GM18909 (cell line): ENCODE results near the gene FYB1.
"Not testable (repeated sequence)": the region's sequence is repeated elsewhere in the genome, so short reads cannot be mapped to it uniquely, and the experiment has no call there.

ENCODE experiments used
- ATAC-seq: cut with Tn5 transposase; IDR thresholded peaks from one replicate; pipeline ENCODE4 v1.9.1; 2021; ENCODE audit warnings: mild to moderate bottlenecking; ENCODE audit not compliant: unreplicated experiment, poor library complexity

Gene FYB1

DNA sequence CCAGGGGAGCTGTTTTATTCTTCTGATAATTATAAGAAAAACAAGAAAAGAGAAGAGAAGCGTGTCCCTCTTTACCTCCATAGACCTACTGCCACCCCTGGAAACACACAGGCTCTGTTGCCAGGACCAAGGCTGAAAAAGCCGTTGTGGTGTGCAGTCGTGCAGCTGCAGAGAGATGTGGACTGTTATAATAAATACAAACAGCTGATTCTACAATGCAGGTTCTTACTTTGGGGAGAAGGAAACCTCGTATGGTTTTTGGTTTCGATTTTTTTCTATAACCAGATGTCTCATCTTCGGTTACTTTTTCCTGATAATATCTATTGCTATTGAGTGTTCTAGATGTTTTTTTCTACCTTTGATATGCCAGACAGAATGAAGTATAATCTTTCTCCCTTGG, 28.1 kb downstream of the FYB1 start:
- peak; percentile 66 for ATAC-seq

DNA sequence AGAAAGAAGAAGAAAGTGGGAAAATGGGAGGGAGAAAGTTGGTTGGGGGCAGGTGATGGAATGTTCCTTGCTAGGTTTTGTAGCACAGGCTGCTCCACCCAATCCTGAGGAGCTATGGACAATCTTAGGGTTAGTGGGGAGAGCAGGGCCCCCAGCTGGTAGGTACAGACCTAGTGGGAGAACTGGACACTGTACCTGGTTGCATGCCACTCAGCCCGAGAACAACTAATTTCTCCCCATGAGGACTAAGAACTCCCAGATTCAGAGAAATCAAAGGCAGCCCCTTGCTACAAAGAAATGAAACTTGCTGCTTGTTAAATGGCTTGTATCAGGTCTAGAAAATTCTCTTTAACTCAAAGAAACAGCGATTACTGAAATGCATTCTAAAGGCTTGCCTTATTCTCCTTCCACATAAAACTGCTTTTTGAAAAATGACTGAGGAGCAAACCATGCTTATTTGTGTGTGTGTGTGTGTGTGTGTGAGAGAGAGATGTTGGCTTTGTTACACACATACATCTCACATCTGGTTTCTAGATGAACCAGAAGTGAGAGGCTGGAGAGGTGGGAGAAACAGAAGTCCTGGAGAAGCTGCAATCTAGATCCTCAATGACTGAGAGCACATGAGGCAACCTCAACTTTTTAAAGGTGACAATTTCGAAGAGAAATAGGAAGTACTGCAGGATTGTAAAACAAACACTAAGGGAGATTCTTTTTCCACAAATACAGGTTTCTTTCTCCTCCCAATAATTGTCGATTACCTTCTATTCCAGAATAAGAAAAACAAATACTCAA, 28.9 kb downstream of the FYB1 start:
- ATAC-seq = no peak

DNA sequence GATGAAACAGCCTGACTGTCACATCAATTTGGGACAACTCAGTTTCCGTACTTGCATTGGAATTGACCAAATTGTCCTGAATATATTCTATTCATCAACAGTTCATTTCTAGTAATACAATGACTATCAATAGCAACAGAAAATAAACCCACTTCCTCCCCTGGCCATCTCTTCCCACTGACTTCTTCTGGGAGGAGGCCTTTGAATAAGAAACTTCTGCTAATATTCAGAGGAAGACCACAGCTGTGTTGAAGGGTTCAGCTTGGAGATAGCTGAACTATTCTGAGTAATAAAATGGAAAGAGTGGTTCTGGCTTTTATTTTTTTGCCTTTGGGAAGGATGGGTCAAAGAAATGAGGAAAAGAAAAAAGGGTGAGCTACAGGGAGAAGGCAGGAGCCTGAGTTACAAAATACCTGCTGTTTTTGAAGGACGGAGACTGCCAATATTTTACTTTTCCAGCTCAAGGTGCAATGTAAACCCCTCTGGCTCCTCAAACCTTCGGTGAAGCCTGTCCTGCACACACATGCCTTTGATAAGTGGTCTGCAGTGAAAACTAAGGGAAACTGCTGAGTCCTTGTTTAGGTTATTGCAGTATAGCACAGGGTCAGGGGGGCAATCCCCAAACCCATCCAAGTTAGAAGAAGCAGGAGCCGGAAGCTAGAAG, 29.9 kb downstream of the FYB1 start:
- no peak for ATAC-seq

DNA sequence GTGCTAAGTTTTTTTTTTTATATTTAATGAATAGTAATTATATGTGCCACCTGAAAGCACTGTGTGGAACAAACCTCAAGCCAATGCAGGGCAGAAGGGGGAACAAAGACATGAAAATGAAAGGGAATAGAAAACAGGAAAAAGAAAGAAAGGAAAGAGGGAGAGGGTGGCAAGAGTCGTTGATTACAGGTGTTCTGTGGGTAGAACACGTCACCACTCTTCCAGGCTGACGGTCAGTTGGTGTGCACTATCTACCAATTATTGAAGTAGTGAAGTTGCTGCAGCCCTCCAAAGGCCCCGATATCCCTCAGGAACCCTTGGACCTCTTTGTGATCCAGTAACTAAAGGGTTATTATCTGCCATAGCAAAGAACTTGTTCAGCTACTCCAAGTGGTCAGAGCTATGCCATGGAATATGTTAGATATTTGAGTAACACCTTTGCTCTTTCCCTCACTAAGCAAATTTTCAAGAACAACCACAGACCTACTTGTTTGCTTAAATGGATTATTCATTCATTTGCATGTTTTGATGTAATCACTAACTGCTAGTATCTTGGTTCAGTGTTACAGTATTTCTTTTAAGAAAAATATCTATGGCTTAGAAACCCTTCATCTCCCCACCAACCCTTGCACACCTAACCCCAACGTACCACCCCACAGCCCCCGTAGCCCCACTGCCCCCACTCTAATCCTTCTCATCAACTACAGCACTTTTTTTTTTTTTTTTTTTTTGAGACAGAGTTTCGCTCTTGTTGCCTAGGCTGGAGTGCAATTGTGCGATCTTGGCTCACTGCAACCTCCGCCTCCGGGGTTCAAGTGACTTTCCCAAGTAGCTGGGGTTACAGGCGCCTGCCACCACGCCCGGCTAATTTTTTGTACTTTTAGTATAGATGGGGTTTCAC, 31.3 kb downstream of the FYB1 start:
- ATAC-seq = peak; percentile 37

DNA sequence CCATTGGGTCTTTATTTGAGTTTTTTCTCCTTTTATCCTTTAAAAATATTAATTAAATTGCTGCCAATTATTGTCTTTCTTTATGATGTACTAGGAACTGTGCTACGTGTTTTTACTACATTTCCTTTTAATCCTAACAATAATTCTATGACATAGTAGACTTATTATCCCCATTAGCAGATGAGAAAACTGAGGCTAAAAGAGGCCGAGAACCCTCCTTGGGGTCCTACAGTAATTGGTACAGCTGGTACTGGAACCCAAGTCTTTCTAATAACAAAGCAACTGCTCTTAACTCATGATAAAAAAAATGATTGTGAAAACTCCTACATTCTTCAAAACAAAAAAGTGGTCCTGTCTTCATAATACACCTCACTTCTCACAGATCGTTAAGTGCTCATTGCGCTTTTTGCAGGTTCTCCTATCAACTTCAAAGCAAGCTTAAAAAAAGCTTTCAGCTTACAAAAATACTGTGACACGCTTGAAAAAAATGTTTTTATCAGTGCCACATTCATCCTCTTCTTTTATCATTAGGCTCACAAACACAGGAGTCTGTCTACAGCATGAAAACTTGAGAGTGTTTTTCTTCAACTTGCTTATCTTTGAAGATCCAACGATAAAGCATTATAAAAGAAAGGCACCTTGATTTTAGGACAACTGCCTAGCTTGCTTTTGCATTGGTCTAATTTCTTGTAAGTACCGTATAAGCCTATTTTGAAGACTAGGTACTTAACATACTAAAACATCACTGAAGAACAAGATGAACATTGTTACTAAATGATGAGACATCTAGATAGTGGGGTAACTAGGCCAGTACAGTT, 32.4 kb downstream of the FYB1 start:
- no peak for ATAC-seq

DNA sequence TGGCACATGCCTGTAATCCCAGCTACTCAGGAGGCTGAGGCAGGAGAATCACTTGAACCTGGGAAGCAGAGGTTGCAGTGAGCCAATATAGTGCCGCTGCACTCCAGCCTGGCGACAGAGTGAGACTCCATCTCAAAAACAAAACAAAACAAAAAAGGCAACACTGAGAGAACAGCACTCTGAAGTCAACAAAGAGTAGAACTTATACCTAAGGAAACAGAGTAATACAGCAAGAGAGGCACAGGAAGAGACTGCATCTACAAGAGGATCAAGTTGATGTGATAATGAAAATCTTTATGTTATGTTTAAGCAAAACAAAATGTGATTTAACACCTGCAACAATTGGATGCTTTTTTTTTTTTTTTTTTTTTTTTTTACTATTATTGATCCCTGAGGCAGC, 33.1 kb downstream of the FYB1 start:
- ATAC-seq = no peak

DNA sequence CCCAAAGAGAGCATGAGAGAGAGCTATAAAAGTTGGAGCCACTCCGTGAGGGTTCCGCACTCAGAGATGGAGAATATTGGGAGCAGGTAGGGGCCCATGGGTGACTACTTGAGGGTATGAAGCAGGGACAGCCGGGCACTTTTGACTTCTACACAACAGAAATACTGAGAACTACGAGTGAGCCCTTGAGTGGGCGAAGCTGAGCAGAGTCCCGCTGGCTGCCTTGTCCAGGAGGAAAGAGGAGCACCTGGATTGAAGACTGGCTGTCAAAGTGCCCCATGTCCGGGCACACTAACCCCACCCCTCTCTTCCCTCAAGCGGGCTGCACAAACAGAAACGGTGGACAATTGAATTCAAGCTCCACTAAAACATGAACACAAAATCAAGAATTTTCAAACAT, 33.6 kb downstream of the FYB1 start:
- ATAC-seq = no peak

DNA sequence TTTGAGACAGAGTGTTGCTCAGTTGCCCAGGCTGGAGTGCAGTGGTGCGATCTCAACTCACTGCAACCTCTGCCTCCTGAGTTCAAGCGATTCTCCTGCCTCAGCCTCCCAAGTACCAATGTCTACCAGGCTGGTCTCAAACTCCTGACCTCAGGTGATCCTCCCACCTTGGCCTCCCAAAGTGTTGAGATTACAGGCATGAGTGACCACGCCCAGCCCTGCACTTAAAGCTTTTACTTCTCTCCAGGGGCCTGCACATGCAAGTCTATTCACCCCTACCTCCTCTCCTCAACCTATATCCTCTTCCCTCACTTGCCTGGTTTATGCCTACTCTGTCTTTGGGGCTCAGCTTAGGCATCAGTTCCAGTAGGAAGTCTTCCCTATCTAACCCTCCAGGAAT, 39.8 kb downstream of the FYB1 start:
- not testable (repeated sequence) for ATAC-seq

DNA sequence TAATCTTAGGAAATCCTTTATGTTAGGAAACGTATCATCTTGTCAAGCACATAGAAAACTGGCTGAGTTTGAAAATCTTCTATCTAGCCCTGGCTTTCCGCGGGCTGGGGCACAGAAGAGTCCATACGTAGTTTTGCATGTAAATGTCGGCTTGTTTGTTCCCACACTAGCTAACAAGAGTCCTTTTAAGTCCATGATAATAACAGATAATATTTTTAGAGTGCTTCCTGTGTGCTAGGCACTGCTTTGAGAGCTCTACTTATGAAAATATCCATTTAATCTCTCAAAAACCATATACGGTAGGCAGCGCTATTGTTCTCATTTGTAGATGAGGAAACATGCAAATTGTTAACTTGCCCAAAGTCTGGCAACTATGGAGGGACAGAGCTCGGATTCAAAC, 40.5 kb downstream of the FYB1 start:
- ATAC-seq = no peak

DNA sequence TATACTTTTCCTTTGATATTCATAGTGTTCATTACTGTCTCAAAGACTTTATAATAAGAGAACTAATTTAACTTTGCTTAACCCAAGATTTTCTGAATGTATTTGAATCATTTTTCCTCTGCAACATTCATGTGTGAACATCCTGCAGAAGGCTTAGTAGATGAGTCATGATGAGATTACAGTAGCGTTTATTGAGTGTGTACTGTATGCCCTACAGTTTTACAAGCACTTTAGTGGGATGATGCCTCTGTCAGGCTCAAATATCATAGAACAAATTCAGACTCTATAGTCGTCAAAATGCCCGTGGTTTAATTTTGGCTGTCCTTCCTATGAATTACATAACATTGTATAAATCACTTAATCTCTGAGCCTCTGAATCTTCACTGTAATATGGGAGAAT, 41.2 kb downstream of the FYB1 start:
- ATAC-seq = no peak

DNA sequence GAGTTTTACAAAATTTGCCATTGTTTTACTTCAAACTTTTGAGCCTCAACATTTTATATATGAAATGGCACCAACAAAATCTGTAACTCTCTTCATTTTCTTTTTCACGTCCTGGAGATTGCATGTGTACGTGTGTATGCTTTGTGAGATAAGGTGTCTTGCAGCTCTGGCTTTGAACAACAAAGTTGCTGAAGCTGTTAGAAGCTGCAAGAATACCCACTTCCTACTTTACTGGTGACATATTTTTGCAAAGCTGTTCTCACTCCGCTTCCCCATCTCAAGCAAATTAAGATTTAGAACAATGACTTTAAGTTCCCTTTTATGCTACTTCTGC, 41.8 kb downstream of the FYB1 start:
- ATAC-seq = peak; percentile 73

DNA sequence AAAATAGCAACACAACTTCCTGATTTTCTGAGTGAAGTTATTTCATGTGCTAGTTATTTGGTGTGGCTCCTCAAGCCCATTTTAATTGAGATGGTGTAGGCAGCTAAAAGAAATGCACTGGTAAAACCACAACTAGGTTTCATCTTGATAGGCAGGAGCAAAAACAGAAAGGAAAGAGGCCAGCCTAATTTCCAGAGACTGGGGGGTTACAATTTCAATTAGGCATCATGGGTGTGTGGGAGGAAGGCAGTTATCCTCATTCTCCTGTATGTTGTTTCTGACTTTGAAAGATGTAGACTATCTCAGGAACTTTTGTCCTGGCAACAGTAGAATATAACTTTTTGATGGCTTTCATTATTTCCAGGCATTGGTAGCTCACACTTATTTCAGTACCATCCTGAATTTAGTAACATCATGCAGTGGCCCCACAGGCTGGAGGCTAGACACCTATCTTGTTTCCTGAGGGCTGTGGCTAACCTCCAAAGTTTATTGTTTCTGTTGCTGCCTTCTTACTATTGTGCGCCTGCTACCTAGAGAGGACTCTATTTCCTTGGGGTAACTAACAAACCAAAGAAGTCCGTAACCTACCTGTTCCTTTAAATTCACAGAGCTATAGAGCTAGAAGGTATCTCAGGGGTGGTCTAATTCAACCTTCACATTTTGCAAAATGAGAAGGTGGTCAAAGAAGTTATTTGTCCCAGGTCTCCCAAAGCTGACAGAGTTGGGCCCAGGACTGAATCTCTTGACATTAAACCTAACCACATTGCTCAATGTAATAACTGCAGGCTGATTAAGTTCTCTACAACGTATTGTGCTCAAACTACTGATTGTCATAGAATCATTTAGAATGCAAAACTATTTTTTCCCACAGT, 42.4 kb downstream of the FYB1 start:
- peak; percentile 65 for ATAC-seq

DNA sequence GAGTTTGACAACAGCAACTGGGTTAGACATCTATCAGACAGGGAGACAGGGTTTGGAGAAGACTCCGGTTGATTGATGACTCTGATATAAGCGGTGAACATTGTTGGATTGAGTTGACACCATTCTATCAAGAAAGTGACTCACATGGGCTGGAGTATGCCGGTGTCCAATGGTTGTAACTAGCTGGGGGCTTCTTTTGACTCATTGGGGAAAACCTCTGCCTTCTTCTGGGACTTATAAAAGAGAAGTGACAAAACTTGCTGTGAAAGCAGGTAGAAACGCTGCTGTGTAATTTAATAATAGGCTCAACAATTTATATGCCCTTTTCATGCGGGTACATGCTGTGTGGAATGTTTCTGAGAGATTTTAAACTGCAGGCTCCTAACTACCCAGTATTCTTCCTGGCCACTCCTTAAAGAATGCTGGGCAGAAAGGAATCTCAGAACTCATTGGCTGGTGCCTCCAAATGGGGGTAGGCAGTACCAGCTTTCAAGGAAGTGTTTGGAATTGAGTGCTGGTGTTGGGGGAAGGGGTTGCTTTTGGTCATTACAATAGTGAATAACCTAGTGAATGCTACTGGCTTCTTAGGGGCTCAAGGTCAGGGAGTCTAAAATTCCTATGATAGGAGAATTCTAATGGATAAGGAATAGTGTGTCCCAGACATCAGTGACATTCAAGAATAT, 43.9 kb downstream of the FYB1 start:
- no peak for ATAC-seq

DNA sequence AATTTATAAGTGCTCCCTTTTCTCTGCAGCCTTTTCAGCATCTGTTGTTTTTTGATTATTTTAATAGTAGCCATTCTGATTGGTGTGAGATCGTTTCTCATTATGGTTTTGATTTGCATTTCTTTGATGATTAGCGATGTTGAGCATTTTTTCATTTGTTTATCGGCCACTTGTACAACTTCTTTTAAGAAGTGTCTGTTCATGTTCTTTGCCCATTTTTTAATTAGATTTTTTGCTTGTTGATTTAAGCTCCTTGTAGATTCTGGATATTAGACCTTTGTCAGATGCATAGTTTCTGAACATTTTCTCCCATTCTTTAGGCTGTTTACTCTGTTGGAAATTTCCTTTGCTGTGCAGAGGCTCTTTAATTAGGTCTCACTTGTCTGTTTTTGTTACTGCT, 46.3 kb downstream of the FYB1 start:
- no peak for ATAC-seq

DNA sequence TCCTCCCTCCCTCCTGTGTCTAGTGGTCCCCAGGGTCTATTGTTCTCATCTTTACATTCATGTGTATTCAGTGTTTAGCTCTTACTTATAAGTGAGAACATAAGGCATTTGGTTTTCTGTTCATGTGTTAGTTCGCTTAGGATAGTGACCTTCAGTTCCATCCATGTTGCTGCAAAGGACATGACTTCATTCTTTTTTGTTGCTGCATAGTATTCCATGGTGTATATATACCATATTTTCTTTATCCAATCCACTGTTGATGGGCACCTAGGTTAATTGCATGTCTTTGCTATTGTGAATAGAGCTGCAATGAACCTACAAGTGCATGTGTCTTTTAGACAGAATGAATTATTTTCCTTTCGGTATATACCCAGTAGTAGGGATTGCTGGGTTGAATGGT, 46.8 kb downstream of the FYB1 start:
- no peak for ATAC-seq

DNA sequence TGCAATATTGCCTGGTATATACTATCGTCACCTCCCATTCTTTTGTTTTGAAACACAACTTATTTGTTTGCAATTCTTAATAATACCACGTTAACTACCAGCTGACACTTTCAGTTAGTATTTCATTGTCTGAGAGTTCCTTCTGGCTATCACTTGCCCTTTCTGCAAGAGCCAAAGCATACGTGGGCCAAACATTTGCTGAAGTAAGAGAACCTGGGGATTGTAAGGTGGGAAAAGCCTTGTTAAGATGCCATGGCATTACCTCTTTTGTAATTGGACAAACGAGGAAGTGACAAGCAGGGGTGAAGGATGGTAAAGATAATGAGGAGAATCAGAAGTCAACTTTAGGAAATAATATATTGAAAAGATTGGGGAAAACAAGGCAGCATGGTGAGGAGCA, 47.7 kb downstream of the FYB1 start:
- ATAC-seq = no peak

DNA sequence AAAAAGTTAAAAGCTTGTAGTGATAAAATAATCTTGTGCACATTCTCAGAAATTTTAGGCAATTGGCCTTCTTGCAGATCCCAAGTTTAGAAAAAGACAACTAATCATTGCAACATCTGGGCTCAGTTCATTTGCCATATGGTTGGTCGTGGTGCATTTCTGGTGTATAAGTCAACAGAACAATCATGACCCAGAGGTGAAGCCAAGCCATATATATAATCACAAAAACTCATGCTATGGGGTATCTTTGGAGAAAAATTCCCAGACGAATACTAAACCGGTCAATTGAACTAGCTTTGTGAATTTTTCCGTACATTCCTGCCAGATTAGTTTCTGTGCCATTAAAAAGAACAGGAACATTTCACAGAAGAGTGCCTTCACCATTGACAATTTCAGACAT, 50.3 kb downstream of the FYB1 start:
- no peak for ATAC-seq

DNA sequence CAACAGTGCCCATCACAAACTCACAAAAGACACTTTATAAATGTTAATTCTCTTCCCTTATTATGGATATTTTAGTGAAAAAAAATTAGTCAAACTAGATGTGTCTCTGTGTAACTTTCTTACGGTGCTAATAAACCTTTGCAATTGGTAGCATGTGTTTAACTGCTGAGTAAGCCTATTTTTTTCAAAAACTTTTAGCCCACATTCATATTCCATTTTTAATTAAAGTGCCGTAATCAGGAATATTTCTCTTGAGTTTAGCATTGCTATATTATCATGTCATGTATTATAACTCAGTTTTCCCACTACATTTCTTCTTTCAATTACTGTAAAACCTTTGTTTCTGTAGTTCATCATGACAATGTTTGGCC, 51.4 kb downstream of the FYB1 start:
- ATAC-seq = no peak
